ENCODE measurements around the gene BBS12. TPM values are rescaled to one million over a fixed set of nuclear protein-coding genes. Genes with fewer than 3 reads are reported as not detected.

BBS12 gene
- total RNA-seq, 2 donors from 2014 or later, result 2.3 TPM; not detected in 1

GRCh38 chr4:122759639-122760310 is 27.3 kb downstream of the BBS12 start:
- Histone ChIP-seq H3K4me3 (no peak overlapping the region), H3K27ac (no peak overlapping the region), H3K4me1 (peaks cover 3% of the 10 kb centered on the region), H3K27me3 (no peaks in the 10 kb centered on the region), H3K9me3 (no peaks in the 10 kb centered on the region), H3K36me3 (replicated peaks in 1 of 2; ENCODE audit: insufficient read depth in 1 of 2, low read depth in 2 of 2) (no peaks in the 10 kb centered on the region)
- intact Hi-C loops (cut with DNase I), result loop anchor here (10.0 kb wide), 1 partner anchor 165 kb away; the partner anchor contains the start of gene NUDT6
- 48 to 50% methylated on average over 3 of the region's 3 CpGs for WGBS, 2 donors
- DNase-seq (no peak), ATAC-seq (no peak)
- TF ChIP-seq CTCF (IDR thresholded peaks at IDR 0.05), result no peak
- TF ChIP-seq POLR2A (IDR thresholded peaks at IDR 0.05), result no peak

GRCh38 chr4:122762520-122762919 is 30.0 kb downstream of the BBS12 start:
- ATAC-seq (no peak), DNase-seq (no peak)
- intact Hi-C loops (cut with DNase I), result no loop called here
- Histone ChIP-seq H3K4me1 (peaks cover 3% of the 10 kb centered on the region), H3K36me3 (replicated peaks in 1 of 2; ENCODE audit: insufficient read depth in 1 of 2, low read depth in 2 of 2) (no peaks in the 10 kb centered on the region), H3K27ac (no peak overlapping the region), H3K27me3 (no peaks in the 10 kb centered on the region), H3K4me3 (no peak overlapping the region), H3K9me3 (no peaks in the 10 kb centered on the region)
- 64 to 76% methylated on average over 2 of the region's 2 CpGs for WGBS, 2 donors
- TF ChIP-seq CTCF (IDR thresholded peaks at IDR 0.05), result no peak
- no peak for TF ChIP-seq POLR2A (IDR thresholded peaks at IDR 0.05)

- WGBS, 2 donors, result 81 to 83% methylated on average over 14 of the region's 14 CpGs
- H3K9me3 ChIP-seq, result no peaks in the 10 kb centered on the region
- no peak overlapping the region for H3K27ac ChIP-seq
Measured at GRCh38 chr4:122762966-122763716, 30.6 kb downstream of the BBS12 start.

GRCh38 chr4:122764071-122764820 is 31.7 kb downstream of the BBS12 start:
- no peak for TF ChIP-seq CTCF (IDR thresholded peaks at IDR 0.05)
- TF ChIP-seq POLR2A (IDR thresholded peaks at IDR 0.05), result no peak
- intact Hi-C loops (cut with DNase I), result no loop called here
- Histone ChIP-seq H3K36me3 (replicated peaks in 1 of 2; ENCODE audit: insufficient read depth in 1 of 2, low read depth in 2 of 2) (no peaks in the 10 kb centered on the region), H3K4me1 (no peaks in the 10 kb centered on the region), H3K27ac (no peak overlapping the region), H3K9me3 (no peaks in the 10 kb centered on the region), H3K27me3 (no peaks in the 10 kb centered on the region), H3K4me3 (no peak overlapping the region)
- DNase-seq (no peak), ATAC-seq (no peak)
- 65 to 78% methylated on average over 5 of the region's 5 CpGs for WGBS, 2 donors

More at GRCh38 chr4:122762966-122763716, 30.6 kb downstream of the BBS12 start:
- no peaks in the 10 kb centered on the region for H3K36me3 ChIP-seq (replicated peaks in 1 of 2; ENCODE audit: insufficient read depth in 1 of 2, low read depth in 2 of 2)
- H3K27me3 ChIP-seq, result no peaks in the 10 kb centered on the region
- H3K4me3 ChIP-seq, result no peak overlapping the region
- TF ChIP-seq CTCF (IDR thresholded peaks at IDR 0.05) (no peak), POLR2A (IDR thresholded peaks at IDR 0.05) (no peak)
- DNase-seq (no peak), ATAC-seq (no peak)
- peaks cover 2% of the 10 kb centered on the region for H3K4me1 ChIP-seq
- intact Hi-C loops (cut with DNase I), result no loop called here
